Hematopoietic multipotent progenitor cell treated with erythropoietin and hydrocortisone succinate and interleukin-3 and kit ligand, for 17 days (in vitro differentiated cells): ENCODE data around the gene ICA1.
"Not testable (repeated sequence)": the region's sequence is repeated elsewhere in the genome, so short reads cannot be mapped to it uniquely, and the experiment has no call there.

Experiments used
- DNase-seq: peaks from one replicate; pipeline ENCODE4 v3.0.0-alpha.2; 2015; ENCODE audit warnings: low spot score

ICA1 gene

GRCh38 chr7:8094164-8095140 lies 167.5 kb downstream of the ICA1 start:
- no peak for DNase-seq

DNA sequence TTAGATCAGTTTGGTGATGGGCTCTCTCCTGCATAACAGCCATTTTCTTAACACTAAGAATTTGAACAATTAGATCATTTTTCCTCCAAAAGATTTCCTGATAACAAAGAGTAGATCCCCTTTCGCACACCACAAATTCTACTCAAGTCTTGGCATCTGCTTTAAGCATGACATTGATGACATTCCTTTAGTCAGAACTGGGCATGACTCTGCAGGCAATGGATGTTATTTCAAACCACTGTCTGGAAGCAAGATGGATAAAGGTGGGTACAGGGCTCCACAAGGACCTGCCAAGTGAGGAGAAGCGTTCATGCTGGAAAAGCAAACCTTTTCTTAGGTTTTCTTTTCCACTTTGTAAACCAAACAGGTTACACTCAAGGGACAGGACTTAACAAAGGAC lies 169.8 kb downstream of the ICA1 start:
- no peak for DNase-seq

DNA sequence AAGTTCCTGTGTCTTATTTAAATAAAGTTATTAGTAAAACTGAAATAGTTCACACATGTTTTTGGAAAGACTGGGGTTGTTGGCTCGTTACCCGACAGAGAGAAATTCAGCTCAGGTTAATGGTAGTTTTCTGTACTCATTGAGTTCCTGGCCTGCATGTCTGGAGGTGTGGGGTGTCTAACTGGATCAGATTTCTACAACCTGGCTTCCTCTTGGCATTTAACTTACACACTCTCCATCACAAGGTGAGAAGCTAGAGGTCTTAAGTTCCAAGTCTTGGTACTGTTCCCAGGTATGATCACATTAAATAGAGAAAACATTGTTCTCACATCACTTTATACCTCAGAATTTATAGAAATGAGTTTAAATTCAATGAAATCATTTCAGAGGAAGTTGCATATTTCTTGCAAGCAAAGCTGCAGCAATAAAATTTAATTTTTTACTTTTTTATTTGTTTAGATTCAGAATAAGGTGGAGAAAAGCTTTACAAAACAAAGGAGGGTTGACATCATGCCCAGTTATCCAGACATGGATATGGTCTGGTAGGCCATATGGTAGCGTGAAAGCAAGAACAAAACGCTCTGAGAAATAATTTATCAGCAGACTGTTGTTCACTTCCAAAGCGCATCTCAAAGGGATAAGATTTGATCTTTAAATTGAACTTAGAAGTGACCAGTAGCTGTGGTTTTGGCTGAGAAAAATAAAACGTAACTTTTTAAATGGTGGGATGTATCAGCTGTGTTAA lies 172.8 kb downstream of the ICA1 start:
- DNase-seq = no peak

GRCh38 chr7:8086239-8086638 lies 175.7 kb downstream of the ICA1 start:
- no peak for DNase-seq

- no peak for DNase-seq
Measured at GRCh38 chr7:8085420-8085819, 176.5 kb downstream of the ICA1 start.

DNA sequence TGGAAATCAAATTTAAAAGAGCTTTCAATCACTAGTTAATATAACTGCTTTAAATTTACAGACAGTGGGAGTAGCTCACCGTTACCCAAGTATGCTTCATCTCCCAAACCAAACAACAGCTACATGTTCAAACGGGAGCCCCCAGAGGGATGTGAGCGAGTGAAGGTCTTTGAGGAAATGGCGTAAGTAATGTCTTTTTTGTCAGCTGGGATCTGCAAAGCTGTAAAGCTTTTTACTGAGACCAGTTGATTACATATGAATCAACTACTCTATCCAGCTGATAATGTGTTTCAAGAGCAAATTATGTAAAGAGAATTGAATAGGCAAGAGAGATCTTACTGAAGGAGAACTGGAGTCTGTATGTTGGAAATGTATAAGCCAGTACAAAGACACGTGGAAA lies 177.1 kb downstream of the ICA1 start:
- DNase-seq = no peak

DNA sequence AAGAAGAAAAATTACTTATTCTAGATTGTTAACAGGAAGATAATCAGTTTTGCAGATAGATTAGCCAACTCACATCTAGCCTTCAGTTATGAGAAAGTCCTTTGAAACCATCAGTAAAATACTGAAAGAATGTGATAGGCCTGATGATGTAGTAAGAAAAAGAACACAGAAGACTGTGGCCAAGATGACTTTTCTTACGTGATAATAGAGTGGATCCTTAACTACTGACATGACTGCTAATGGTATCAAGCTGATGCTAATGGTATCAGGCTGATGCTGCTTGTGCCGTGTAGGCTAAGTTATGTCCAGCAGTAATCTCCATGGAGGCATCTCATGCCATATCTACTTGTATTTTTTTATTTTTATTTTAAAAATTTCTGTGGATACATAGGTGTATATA lies 179.2 kb downstream of the ICA1 start:
- DNase-seq = no peak

DNA sequence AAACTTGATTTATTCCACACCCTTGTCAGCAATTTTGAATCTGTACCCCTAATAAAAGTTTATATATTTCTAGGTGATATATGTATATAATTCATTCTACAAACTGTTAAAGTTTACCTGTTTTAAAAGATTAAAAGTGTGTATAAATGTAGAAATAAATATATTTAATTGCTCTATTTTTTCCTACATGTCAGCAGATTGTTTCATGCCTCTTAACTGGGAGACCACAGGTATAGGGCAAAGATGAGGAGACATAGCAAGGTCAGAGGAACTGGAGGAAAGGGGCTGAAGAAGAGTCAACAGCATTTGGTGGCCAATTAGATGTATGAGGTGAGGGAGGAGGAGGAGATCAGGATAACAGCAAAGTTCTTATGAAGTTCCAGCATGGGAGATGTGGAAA lies 183.5 kb downstream of the ICA1 start:
- DNase-seq = no peak

GRCh38 chr7:8070451-8071180 lies 191.4 kb downstream of the ICA1 start:
- no peak for DNase-seq

DNA sequence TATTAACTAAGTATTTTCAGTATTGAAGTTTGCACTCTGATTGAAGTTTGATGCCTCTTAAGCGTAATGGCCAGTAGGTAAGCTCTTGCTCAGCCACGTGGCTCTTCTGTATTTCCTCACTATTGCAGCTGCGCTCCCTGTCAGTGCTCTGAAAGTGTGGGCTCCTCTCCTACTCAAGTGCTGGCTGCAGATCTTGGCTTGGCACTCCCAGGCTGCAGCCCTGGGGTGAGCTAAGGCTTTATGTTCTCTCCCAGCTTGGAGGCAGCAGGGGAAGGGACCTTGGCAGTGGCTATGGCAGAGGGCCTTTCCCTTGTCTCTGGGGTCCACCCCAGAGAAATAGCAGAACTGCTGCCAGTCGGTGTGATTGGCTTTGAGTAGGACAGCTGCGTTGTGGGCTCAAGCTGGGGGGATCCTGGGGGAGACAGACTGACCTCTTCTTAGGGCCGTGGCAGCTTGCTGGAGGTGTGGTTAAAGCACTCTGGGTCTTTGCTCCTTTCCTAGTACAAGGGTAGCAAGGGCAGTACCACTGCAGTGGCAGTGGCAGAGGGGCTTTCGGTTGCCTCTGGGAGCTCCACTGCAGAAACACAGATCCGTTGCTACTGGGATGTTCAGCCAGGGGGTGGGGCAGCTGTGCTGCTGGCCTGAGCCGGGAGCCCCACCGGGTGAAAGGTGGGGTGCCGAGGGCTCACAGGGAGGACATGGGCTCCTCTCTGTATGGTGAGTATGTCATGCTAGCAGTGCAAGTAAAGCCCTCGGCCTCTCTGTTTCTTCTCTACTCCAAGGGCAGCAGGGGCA lies 192.9 kb downstream of the ICA1 start:
- no peak for DNase-seq

DNA sequence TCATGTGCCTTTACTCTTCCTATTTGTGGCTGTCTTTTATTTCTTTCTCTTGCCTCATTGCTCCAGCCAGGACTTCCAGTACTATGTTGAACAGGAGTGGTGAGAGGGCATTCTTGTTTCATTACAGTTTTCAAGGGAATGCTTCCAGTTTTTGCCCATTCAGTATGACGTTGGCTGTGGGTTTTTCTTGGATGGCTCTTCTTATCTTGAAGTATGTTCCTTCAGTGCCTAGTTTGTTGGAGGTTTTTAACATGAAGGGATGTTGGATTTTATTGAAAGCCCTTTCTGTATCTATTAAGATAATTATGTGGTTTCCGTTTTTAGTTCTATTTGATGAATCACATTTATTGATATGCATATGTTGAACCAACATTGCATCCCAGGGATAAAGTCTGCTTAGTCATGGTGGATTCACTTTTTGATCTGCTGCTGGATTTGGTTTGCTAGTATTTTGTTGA lies 196.6 kb downstream of the ICA1 start:
- DNase-seq = no peak

- no peak for DNase-seq
Measured at GRCh38 chr7:8064828-8065227, 197.1 kb downstream of the ICA1 start.

- DNase-seq = no peak
Measured at GRCh38 chr7:8063706-8064297, 198.2 kb downstream of the ICA1 start.

GRCh38 chr7:8063300-8063699 lies 198.7 kb downstream of the ICA1 start:
- DNase-seq = not testable (repeated sequence)
